Right lobe of liver (tissue), 6 donors: ENCODE results near the gene PXDN. TPM values are rescaled to one million over a fixed set of nuclear protein-coding genes. Genes with fewer than 3 reads are reported as not detected.

Experiments used
- ATAC-seq, 4 donors: fragments of 200-7000 bp; cut with Tn5 transposase; one replicate each; pipeline ENCODE4 v1.9.1; 2020; ENCODE audit warnings: mild to moderate bottlenecking in 4 of 4, moderate library complexity in 4 of 4
- DNase-seq, 3 donors: peaks; one replicate each; pipeline ENCODE4 v3.0.0-alpha.2; 2020
- H3K27ac ChIP-seq, 3 donors: fragments of 200-600 bp; one replicate each; pipeline ENCODE4 v1.8.0; 2022
- H3K27me3 ChIP-seq, 2 donors: fragments of 200-600 bp; one replicate each; pipeline ENCODE4 v1.8.0; 2022
- H3K36me3 ChIP-seq, 4 donors: fragments of 200-600 bp; sonication (generic) in 1 of 4; one replicate each; pipeline versions ENCODE4 v1.5.1 to v1.8.0; 2017 to 2022; ENCODE audit warnings: control low read depth in 1 of 4
- H3K4me1 ChIP-seq, 4 donors: fragments of 200-600 bp; sonication (generic) in 1 of 4; one replicate each; pipeline versions ENCODE4 v1.5.1 to v1.8.0; 2017 to 2022; ENCODE audit warnings: control low read depth in 1 of 4
- H3K4me3 ChIP-seq, 3 donors: fragments of 200-600 bp; one replicate each; pipeline ENCODE4 v1.8.0; 2022
- H3K9me3 ChIP-seq, 4 donors: fragments of 200-600 bp; sonication (generic) in 1 of 4; one replicate each; pipeline versions ENCODE4 v1.5.1 to v1.8.0; 2017 to 2022; ENCODE audit warnings: control low read depth in 1 of 4
- POLR2A ChIP-seq: fragments of 450-650 bp; IDR thresholded peaks from one replicate; pipeline ENCODE4 v1.6.1; 2017; ENCODE audit warnings: antibody characterized with exemption, mild to moderate bottlenecking
- WGBS: methylation state at CpG from one replicate; pipeline ENCODE4 v1.1.6; 2018; ENCODE audit warnings: low coverage, low lambda C conversion rate; ENCODE audit not compliant: insufficient coverage; ENCODE audit errors: missing lambda C conversion rate; 5-methylcytosine and 5-hydroxymethylcytosine counted together
- intact Hi-C, 2 donors: fragments of 100-400 bp; cut with DNase I; formaldehyde crosslinking; loops; one replicate each; pipeline versions ENCODE4 v1.11.2 to v1.14.1; 2022
- total RNA-seq, 6 experiments: library from RNA; depleted of rRNA in 2 of 6; stranded (reverse); fragments of >200 nt in 2 of 6; fragmentation: NEBNext Ultra II Directional in 3 of 6; extraction: Animal tissue kit (Norgen Biotek cat#: 25700) in 3 of 6; gene quantifications; one replicate each; pipeline versions ENCODE4 v1.1.0 to v1.2.4, GENCODE V29; 2016 to 2023
- TF ChIP-seq, protein P1 (sequence below), 4 donors: fragments of 200-600 bp in 3 of 4; fragments of 450-650 bp in 1 of 4; IDR thresholded peaks; one replicate each; pipeline versions ENCODE4 v1.5.1 to v1.8.0; 2016 to 2022; ENCODE audit warnings: antibody characterized with exemption in 4 of 4, mild to moderate bottlenecking in 2 of 4
- donor health status: DM: no; HTN: yes; CAD: no.
- donor health status: DM: no; HTN: no; CAD: no.
- donor health status: DM: no; HTN: no; CAD: no.
- donor health status: DM: no; HTN: yes; CAD: no.
- donor health status: DM: no; HTN: yes; CAD: no.

PXDN gene
- total RNA-seq, 6 experiments from 2014 or later: 5.5 to 21.0 (median 11.4) TPM

DNA sequence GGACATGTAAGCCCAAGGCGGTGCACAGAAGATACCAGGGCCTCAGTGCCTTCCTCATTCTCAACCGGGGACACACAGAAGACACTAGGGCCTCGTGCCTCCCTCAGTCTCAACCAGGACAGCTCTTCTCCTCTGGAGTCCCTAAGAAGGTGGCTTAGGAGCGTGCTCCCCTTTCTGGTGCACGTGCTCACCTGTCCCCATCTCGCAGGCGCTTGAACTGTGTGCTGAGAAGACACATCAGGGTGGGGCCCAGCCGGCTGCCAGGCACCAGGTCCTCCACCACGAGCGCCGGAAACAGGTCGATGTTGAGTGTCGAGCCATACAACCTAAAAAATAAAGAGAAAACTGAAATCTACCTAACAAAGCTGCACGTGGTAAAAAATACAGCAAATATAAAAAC is 99.9 kb downstream of the PXDN start:
- ATAC-seq: no peak
- TF ChIP-seq POLR2A: no peak
- TF ChIP-seq, protein P1, sequence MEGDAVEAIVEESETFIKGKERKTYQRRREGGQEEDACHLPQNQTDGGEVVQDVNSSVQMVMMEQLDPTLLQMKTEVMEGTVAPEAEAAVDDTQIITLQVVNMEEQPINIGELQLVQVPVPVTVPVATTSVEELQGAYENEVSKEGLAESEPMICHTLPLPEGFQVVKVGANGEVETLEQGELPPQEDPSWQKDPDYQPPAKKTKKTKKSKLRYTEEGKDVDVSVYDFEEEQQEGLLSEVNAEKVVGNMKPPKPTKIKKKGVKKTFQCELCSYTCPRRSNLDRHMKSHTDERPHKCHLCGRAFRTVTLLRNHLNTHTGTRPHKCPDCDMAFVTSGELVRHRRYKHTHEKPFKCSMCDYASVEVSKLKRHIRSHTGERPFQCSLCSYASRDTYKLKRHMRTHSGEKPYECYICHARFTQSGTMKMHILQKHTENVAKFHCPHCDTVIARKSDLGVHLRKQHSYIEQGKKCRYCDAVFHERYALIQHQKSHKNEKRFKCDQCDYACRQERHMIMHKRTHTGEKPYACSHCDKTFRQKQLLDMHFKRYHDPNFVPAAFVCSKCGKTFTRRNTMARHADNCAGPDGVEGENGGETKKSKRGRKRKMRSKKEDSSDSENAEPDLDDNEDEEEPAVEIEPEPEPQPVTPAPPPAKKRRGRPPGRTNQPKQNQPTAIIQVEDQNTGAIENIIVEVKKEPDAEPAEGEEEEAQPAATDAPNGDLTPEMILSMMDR (IDR thresholded peaks at IDR 0.05): no peak
- intact Hi-C loops: no loop called here
- Histone ChIP-seq H3K27me3 (no peaks in the 10 kb centered on the region), H3K4me1 (no peaks in the 10 kb centered on the region), H3K36me3 (no peaks in the 10 kb centered on the region), H3K9me3 (no peaks in the 10 kb centered on the region), H3K4me3 (no peak overlapping the region), H3K27ac (no peak overlapping the region)
- DNase-seq: no peak
- WGBS: 63% methylated on average over 8 of the region's 14 CpGs

DNA sequence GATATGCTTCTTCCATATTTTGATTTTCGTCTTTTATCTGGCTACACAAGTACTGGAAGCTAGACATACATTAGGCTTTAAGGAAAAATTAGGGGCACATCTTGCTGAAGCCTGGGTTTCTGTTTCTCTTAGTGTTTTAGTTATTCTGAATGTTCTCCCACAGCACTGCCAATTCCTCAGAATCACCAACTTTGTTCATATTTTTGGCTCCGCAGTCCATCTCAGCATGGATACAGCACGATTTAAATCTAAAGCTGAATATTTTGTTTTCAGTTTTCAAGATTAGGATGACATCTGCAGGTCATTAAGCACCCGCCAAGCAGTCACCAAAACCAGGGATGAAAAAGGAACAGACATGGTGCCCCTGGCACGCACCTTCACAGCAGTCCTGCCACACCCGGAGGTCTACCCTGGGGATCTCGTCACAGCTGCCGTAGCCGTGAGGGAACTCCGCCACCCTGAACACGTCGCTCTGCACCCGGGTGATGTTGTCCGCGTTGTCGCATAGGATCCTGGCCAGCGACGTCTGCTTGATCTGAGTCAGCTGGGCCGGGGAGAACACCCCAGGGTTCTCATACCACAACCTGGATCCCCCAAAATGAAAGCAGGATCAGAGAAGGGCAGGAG is 101.2 kb downstream of the PXDN start:
- Histone ChIP-seq H3K4me1 (no peaks in the 10 kb centered on the region), H3K9me3 (no peaks in the 10 kb centered on the region), H3K4me3 (no peak overlapping the region), H3K27ac (no peak overlapping the region), H3K27me3 (no peaks in the 10 kb centered on the region), H3K36me3 (no peaks in the 10 kb centered on the region)
- no peak for DNase-seq
- intact Hi-C loops: no loop called here
- no peak for ATAC-seq
- no peak for TF ChIP-seq POLR2A
- TF ChIP-seq, protein P1 (IDR thresholded peaks at IDR 0.05): no peak
- 51% methylated on average over 4 of the region's 19 CpGs for WGBS

DNA sequence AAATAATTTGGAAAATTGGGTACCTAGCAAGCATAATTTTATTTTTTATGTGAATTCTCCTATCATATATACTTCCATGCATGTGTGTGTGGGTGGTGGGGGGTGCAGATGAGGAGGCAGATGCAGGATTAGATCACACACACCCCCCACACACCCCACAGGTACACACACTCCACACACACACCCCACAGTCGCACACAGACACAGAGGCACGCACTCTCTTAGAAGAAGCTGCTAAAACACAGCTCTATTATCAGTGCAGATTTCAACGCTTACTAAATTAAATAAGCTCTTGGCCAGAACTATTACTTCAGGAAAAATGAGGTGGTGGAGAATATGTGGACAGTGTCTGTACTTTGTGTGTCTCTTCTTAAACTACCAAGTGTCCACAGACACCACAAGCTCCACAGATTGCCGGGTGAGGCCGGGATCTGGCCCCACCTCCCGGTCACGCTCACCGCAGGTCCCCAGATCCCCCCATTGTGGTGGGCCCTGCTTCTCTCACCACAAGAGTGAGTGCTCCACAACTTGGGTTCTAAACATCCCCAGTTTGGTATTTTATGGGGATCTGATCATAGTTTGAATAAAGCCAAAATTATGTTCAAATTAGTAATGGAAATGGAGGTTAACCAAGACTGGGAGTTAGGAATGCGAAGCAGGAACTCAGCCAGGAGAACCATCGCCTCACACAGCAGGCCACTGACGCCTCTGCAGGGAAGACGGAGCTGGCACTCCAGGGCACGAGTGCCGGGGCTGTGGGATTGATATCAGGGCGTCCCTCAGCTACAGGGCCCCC is 102.1 kb downstream of the PXDN start:
- H3K9me3 ChIP-seq: no peaks in the 10 kb centered on the region
- H3K4me3 ChIP-seq: no peak overlapping the region
- H3K27me3 ChIP-seq: no peaks in the 10 kb centered on the region
- ATAC-seq: no peak
- WGBS: 58% methylated on average over 8 of the region's 15 CpGs
- no peak for TF ChIP-seq POLR2A
- TF ChIP-seq, protein P1 (IDR thresholded peaks at IDR 0.05): no peak
- no peak overlapping the region for H3K27ac ChIP-seq
- H3K36me3 ChIP-seq: no peaks in the 10 kb centered on the region
- no peak for DNase-seq
- no peaks in the 10 kb centered on the region for H3K4me1 ChIP-seq
- intact Hi-C loops: no loop called here

DNA sequence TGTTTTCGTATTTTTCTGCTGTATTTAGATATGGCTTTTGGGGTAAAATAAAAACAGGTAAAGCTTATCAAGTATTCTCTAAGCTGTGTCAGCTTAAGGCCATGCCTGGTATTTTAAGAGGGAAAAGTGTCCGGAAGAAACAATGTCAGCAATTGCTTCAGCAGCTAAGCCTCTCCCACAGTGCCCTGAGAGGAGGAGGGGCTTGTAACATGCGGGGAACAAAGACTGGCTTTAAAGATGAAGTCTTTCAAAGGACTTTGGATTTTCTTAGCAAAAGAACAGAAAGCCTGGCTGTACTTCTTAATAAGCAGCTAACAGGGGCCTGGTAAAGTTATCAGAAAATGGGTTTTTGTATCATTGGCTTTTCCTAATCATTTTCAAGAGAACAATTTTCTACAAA is 102.8 kb downstream of the PXDN start:
- no peak for DNase-seq
- no peaks in the 10 kb centered on the region for H3K4me1 ChIP-seq
- H3K27ac ChIP-seq: no peak overlapping the region
- WGBS: 36% methylated on average over 3 of the region's 3 CpGs
- no peaks in the 10 kb centered on the region for H3K9me3 ChIP-seq
- ATAC-seq: peak in 2 of 4 donors; percentile 31 to 40
- no peaks in the 10 kb centered on the region for H3K36me3 ChIP-seq
- H3K4me3 ChIP-seq: no peak overlapping the region
- TF ChIP-seq, protein P1 (IDR thresholded peaks at IDR 0.05): no peak
- no peak for TF ChIP-seq POLR2A
- intact Hi-C loops: no loop called here
- H3K27me3 ChIP-seq: no peaks in the 10 kb centered on the region
